HG02943 (cell line): ENCODE results near the gene LAYN.

Source experiments
- ATAC-seq: cut with Tn5 transposase; IDR thresholded peaks from one replicate; pipeline ENCODE4 v1.9.1; 2021; ENCODE audit warnings: mild to moderate bottlenecking, low read depth, moderate library complexity; ENCODE audit not compliant: unreplicated experiment

LAYN gene

DNA sequence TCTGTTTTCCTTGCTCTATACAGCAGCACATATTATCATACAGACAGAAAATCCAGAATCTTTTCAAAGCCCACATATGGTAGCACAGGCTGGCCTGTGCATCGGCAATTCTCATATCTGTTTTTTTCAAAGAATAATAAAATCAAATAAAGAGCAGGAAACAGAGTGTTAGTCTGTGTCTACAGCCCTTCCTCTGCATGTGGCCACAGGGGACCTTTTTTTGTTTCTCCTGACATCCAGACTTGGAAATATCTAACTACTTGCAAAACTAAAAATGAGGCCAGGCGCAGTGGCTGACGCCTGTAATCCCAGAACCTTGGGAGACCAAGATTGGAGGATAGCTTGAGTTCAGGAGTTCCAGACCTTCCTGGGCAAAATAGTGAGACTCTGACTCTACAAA, 20.3 kb downstream of the LAYN start:
- ATAC-seq = no peak

DNA sequence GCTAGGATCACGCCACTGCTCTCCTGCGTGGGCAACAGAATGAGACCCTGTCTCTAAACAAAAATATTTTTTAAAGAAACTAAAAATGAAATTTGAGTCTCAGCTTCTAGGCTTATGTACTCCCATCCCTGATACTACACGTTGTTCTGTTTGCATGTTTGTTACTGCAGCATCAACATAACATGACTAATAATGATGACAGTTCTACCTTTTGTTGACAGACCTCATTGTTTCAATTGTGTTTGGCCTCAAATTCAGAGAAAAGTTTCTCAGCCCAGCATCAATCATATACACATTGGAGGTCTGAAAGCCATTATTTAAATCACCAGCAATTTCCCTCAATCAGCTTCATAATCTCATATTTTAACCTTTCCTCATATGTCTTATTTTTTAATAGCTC, 20.8 kb downstream of the LAYN start:
- ATAC-seq = no peak

DNA sequence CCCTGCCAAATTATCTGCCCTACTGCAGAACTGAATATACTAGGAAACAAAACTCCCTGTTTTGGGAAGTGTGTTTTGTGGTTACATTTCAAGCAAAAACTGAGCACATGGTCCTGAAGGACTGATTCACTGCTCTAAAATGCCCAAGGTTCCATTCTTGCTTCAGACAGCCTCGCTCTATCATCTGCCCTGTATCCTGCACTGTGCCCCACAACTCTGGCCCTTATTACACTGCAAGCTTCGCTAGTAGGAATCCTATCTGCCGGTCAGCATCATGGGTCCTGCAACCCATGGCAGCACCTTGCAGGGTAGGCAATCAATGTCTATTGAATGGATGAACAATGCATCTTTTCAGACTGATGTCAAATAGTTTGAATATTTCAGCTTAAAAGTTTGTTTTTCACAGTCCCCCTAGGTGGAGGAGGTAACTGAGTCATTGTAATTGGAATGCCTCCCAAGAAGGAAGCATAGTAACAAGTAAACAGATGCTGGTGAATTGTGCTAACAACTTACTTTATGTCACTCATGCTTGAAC, 21.3 kb downstream of the LAYN start:
- no peak for ATAC-seq

DNA sequence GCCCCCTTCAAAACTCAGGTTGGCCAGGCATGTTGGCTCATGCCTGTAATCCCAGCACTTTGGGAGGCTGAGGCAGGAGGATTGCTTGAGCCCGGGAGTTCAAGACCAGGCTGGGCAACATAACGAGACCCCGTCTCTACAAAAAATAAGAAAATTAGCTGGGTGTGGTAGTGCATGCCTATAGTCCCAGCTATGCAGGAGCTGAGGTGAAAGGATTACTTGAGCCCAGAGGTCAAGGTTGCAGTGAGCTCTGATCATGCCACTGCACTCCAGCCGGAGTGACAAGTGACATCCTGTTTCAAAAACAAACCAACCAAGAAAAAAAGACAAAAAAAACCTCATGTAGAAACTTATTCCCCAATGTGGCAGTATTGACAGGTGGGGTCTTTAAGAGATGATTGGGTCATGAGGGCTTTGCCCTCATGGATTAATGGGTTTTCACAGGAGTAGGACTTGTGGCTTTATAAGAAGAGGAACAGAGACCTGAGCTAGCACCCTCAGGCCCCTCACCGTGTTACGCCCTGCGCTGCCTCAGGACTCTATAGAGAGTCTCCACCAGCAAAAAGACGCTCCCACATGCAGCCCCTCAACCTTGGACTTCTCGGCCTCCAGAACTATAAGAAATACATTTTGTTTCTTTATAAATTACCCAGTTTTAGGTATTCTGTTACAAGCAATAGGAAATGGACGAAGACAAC, 22.3 kb downstream of the LAYN start:
- ATAC-seq = no peak

DNA sequence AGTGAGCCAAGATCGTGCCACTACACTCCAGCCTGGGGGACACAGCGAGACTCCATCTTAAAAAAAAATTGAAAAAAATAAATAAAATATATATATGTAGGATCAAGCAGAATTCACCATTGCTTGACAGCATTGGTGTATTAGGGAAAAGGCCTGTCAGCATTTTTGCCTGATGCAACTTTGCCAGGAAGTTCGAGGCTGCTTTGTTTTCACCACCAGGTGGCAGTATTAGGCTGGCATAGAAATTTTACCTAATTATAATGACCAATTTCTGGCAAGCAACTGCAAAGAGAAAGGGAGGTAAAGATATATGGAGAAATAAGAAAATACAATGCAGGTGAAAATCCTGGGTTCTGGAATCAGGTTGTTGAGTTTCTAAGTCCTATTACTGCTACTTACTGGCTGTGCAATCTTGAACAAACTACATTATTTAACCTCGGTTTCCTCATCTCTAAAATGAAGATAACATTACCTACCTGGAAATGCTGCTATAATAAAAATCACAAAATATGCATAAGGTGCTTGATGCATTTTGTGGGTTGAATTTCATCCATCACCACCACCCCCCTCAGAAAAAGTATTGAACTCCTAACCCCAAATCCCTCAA, 24.7 kb downstream of the LAYN start:
- no peak for ATAC-seq

DNA sequence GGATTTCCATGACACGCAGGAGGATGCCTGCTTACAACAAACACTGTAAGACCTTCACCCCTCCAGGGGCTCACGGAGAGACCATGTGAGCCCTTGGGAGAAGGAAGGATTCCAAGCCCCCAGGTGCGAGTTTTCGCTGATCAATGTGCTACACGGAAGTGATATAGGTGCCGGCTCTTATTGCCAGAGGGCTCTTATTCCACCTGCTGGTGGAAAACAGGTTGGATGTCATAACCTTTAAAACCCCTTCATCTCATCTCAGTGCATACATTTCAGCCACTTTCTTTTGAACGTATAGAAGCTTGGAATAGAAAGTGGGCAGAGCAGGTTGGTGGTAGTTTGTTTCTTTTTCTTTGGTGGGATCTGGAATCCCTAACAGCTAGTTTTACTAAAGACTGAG, 25.8 kb downstream of the LAYN start:
- ATAC-seq = no peak

DNA sequence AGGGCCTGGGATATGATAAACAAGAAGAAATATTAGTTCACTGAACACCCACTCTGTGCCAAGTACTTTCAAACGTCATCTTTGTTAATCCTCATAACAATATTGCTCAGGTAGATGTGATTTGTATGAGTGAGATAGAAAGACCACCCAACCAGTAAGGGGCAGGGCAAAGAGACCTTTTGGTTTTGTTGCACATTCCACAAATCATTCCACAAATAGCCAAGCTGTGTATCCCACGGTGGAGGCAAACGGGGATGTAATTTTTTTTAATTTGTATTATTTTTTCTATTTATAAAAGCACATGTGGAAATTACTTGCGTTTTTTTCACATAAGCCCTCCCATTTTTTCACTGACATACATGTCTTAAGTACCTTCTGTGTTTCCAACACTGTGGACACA, 29.0 kb downstream of the LAYN start:
- no peak for ATAC-seq

DNA sequence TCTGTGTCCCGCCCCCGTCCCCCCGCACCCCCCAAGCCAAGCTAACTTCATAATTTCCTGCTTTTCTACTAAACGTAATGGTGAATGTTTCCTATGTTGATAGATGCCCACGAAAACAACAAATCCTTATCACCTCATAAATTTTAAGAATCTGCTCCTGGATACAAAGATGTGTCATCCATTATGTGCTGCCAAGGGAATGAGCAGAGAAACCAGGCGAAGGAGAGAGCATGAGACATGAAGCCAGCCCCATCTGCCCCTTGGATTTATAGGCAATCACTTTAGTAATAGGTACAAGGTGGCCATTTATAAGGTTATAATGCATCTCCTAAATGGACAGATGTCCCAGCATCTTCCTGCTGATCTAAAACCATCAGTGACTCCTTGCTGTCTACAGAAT, 30.3 kb downstream of the LAYN start:
- no peak for ATAC-seq

DNA sequence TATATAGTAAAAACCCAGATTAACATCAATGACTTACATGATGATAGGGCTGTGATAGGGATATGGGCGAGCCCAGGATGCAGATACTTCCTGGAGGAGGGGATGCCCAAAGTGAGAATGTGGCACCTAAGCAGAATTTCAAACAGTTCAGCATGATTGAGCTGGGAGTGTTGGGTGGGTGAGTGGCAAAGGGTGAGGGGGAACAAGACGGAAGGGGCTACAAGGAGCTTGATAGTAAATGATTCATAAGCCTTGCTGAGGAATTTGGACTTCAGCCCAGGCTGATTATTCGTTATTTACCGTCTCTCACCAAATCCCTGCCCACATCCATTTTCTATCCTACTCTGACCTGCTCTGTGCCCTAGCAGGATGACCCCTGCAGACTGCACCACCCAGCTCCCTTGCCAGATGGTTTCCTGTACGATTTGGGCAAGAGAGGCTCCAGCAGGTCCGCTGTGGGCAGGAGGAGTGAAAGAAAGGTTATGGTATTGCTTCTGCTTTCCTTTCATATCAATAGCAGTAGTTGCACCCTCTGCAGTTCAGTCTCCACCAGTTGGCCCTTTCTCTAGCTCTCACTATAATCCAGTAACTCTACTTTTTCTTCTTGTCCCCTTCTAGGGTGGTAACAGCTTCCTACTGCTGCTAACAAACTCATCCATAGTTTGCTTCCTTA, 31.4 kb downstream of the LAYN start:
- ATAC-seq = no peak

DNA sequence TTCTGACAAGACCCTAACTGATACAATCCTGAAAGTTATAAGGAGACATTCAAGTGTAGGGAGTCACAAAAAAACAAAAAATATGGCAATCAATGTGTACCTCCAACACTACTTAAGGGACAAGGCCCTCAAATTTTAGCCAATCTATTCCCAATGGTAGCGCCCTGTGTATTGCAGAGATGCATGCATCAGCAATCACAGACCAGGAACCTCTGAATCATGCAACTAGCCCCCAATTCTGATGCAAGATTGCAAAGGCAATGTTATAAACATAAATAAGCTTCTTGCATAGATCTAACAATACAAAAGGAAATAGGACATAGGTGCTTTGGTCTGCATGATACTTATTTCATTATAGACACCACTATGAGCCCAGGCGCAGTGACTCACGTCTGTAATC, 32.1 kb downstream of the LAYN start:
- no peak for ATAC-seq

DNA sequence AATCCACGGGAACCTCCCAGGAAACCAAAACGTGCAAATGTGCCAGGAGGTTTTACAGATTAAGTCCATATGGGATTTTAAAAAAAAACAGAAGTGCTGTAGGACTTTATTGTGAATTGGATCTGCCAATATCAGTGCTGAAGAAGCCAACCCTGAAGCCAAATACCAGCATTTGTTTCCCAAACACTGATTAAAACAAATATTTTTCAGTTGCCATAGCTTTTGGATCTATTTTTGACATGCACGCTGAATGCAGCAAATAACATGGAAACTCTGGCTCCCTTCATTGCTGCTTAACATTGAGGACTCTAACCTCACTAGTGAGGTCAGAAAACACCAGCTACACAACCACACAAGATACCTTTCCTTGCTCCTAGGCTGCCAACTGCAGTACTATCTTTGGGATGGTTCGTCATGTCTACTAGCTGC, 33.3 kb downstream of the LAYN start:
- no peak for ATAC-seq

DNA sequence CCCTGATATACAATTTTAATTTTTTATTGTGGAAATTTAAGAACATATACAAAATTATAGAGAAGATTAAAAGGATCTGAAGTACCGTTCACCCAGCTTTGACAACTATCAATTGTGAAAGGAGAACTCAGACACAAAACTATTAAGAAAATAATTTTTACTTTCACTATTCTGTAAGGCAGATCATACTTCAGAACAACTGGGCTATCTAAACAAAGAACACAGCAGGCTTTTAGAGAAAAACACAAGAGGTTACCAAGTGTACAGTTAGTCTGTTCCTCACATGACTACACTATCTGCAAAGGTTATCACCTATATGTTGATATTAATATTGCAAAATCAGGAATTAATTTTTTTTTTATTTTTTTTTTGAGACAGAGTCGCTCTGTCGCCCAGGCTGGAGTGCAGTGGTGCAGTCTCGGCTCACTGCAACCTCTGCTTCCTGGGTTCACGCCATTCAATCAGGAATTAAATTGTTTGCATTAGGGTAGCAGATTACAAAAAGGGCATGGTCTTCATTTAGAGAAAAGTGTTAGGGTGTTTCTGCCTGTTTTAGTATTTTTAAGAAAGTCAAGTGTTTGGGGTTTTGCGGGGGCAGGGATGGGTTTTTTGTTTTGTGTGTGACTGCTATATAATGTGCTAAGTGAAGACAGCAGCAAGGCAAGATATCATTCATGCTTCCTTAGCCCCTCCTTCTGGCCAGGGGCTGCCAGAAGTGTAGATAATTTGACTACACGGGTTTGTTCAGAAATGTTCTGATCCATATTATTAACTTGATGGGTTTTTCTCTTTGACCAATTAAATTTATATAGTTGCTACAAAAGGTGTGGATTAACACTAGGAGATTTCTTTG, 34.1 kb downstream of the LAYN start:
- no peak for ATAC-seq

DNA sequence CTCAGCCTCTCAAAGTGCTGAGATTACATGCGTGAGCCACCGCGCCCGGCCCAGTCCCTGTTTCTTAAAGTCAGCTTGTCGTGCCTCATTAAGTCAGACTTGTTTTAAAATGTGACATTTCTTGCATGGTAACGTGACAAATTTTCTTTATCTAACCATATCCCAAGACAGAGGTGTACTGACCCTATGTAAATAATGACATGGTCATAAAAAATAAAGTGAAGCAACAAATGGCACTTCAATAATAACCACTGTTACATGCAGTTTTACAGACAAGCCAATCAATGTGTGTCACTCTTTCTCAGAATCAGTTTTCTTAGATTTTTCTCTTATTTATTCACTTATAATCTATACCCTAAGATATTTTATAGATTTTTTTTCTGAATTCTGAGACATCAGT, 35.2 kb downstream of the LAYN start:
- no peak for ATAC-seq

DNA sequence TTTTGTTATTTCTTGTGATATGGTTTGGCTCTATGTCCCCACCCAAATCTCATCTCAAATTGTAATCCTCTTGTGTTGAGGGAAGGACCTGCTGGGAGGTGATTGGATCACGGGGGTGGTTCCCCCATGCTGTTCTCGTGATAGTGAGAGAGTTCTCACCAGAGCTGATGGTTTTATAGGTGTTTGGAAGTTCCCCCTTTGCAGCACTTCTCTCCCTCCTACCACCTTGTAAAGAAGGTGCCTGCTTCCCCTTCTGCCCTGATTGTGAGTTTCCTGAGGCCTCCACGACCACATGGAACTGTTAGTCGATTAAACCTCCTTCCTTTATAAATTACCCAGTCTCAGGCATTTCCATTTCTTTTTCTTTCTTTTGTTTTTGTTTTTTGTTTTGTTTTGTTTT, 37.3 kb downstream of the LAYN start:
- no peak for ATAC-seq

DNA sequence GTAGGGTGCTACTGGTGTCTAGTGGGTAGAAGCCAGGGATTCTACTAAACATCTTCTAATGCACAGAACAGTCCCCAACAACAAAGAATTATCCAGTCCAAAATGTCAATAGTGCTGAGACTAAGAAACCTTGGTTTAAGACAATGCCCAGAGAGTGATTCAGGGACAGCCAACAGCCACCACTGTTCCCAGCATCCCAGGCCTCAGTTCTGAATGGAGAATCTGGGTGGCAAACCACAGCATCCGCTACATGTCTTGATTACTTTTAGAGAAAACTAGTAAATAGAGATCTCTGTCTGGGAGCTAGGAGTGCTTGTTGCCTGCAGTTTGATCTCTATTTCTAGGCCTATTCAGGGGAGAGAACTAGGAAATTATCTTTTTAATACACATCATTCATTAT, 40.8 kb downstream of the LAYN start:
- ATAC-seq = no peak

DNA sequence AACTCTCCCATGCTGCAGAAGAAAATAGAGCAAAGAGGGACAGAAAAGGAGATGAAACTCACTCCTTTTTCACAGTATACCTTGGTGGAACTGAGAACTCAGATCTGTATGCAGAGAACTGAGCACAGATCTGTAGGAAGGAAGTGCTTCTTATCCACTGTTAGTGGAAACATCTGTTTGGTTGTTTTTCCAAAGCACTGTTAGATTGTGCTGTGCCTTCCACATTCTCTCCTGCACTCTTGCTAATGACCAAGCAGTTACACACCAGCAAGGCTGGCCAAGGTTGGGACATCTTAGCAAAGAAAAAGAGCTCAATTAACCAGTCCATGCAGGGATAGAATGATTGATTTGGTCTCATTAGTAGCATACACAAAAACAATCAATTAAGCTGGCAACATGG, 41.6 kb downstream of the LAYN start:
- ATAC-seq = no peak

DNA sequence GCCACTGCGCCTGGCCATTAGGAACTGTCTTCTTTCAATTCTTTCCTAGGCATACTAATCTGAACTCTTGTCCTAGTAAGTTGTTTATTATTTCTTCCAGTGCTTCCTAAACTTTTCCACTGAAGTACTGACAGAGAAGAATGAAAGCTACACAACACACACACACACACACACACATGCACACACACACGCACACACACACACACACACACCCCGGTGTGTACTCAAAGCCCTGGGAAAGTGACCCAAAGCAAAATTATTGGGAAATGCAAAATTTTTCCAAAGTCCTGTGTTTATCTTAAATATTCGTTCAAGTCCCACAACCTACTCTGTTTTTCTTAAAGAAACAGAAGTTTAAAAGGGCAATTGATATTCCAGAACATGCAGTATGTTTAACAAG, 42.4 kb downstream of the LAYN start:
- no peak for ATAC-seq

DNA sequence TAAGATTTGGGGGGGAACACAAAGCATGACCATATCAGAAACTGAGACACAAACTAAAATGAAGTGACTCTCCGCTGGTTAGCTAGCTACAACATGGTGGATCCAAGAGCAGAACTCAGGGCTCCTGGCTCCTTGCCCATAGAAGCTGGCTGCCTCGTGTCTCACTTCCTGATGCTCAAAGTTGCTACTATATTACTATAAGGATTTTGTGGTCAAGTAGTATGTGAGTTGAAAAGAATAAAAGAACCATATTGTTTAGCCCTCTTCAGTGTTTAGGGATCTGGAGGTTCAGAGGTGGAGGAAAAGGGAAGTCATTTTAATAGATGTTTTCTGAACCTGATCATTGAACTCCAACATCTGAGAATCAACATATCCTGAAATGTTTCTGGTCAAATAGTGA, 44.9 kb downstream of the LAYN start:
- ATAC-seq = no peak

DNA sequence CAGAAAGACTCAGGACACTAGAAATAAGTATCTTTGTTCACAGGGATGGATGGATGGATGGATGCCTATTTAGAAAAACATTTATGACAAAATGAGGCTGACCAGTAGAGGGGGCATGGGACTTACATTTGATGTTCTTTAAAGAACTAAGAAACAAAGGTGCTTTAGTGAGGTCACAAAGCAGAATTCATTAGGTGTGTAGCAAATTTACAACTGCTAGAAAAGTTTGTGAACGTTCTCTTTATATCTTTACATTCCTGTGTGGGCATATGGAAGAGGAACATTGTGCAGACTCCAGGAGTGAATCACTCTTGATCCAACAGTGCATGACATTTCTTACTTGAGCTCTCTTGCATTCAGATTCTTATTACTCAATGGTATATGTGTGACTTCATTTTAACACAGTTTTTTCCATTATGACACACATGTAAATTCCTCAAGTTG, 45.9 kb downstream of the LAYN start:
- ATAC-seq = no peak

DNA sequence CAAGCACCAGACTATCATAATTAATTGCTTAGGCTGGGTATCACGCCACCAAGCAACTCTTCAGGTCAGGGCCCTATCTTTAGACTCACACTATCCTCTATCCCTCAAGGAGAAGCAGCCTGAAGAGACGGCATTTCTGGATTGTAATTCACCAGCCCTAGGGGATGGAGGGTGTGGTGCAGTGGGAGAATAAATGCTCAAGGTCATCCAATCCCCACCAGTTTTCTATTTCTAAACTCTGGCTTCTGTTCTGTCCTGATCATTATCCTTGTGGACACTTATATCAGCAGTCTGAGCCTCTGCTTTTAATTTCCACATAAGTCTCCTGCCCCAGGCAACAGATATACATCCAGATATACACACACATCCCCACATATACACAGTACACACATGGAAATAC, 48.6 kb downstream of the LAYN start:
- no peak for ATAC-seq
